Activated CD4-positive, CD25-positive, alpha-beta regulatory T cell treated with anti-CD3 and anti-CD28 coated beads, Interleukin-2, amount 50 U/mL, for 24 hours (primary cell): ENCODE results near the gene CARD19.

Experiments used
- ATAC-seq, 2 donors: fragments of 150-1000 bp; cut with Tn5 transposase; one replicate each; pipeline ENCODE4 v1.10.0; 2021; ENCODE audit warnings: mild to moderate bottlenecking in 1 of 2, moderate library complexity in 1 of 2

CARD19 gene

DNA sequence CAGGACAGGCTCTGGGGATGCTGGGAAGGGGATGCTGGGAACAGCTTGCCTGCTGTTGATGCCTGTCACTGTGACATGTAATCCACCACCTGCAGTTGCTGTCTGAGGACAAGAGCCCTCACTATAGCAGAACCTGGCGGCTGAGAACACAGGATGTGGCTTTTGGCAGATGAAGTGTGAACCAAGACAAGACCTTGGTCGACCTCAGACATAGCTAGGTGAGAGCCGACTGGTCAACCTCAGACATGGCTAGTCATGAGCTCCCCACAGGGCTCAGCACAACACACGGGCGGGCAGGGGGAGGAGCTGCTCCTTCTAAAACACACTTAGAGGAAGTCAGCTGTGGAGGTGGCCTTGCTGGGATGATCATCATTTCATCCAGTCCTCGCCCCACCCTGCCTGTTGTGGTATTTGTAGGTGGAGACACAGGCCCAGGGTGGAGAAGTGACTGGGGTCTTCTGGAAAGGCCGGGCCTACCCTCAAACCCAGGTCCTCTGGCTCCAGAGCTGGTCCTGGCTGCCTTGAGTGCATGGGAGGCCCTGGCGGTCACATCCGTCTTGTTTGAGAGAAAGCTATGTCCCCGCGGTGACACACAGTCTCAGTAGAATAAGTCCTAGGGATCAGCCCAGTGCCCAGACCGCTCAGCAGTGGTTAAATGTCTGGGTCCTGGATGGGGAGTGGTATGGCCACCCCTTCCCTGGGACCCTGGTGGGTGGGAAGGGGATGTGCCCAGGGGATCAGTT is 31.5 kb upstream of the CARD19 start:
- peak; percentile 97 to 98 for ATAC-seq

DNA sequence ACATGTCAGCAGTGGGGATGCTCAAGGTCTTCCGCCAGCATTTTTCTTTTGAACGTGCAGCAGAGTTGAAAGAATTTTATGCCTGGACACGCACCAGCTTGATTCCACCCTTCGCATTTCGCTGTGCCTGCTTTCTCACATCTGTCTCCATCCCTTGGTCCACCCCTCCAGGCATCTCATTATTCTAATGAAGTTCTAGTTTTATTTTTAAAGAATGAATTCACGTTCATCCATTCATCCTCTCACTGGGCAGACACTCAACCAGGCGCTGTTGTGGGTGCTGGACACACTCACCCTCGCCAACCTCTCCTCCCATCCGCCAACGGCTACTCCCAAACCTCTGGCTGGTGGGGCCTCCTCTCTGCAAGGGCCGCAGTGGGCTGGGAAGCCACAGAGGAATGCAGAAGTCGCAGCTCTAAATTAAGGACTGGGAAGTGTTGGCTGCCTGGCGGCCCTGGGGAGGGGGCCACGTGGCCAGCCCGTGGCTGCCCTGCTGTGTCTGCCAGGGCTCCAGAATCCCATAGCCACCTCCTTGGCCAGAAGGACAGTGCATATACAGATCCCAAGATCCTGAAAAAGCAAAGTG is 30.8 kb upstream of the CARD19 start:
- ATAC-seq: no peak

DNA sequence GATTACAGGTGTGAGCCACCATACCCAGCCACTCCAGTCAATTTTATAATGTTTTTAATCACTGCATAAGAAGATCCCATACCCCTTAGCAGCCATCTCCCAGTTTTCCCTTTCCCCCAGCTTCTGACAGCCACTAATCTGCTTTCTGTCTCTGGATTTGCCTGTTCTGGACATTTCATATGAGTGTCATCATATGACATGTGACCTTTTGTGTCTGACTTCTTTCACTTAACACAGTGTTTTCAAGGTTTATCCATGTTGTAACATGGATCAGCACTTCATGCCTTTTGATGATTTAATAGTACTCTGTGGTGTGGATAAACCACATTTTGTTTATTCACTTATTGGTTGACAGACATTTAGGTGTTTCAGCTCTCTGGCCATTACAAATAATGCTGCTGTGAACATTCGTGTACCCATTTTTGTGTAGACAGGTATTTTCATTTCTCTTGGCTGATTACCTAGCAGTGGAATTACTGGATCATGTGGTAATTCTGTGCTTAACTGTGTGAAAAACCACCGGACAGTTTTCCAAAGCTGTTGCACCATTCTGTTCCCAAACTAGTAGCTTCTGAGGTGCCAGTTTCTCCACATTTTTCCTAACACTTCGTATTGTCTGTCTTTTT is 28.9 kb upstream of the CARD19 start:
- no peak for ATAC-seq

DNA sequence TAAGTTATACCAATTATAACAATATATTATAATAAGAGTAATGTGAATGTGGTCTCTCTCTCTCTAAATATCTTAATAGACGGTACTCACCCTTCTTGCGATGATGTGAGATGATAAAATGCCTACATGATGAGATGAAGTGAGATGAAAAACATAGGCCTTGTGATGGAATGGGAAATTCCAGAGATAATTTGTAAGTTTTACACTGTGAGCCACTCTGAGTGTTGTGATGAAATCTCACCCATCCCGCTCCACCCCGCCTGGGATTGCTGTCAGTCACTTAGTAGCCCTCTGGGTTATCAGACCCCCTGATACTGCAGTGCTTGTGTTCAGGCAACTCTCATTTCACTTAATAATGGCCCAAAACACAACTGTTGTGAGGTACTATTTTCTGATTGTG is 27.1 kb upstream of the CARD19 start:
- no peak for ATAC-seq

DNA sequence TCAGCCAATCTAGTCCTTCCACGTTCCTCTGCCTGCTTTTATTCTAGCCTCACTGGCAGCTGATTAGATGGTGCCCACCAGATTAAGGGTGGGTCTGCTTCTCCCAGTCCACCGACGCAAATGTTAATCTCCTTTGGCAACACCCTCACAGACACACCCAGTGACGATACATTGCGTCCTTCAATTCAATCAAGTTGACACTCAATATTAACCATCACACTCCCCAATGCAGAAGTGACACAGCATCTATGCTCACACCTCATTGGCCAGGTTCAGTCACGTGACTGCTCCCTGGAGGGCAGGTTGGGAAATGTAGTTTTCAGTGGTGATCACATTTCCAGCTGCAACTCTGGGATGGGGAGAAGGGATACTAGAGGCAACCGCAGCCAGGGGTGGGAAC is 24.6 kb upstream of the CARD19 start:
- no peak for ATAC-seq

DNA sequence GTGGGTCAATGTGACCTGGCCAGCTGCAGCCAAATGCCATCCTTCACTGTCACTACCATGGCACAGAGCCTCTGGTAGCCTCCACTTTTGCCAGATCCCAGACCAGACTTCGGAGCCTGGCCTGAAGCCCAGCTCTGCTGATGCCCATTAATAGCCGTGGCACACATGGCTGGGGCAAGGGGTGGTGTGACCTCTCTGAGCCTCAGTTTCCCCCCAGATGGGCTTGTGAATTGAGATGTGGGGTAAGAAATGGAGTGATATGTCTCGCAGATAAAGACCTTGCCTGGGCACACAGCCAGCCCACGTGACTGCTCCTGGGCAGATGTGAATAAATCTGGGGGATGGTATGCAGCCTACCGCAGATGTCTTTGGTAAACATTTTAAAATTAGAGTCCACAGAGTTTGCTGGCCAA is 23.6 kb upstream of the CARD19 start:
- no peak for ATAC-seq

DNA sequence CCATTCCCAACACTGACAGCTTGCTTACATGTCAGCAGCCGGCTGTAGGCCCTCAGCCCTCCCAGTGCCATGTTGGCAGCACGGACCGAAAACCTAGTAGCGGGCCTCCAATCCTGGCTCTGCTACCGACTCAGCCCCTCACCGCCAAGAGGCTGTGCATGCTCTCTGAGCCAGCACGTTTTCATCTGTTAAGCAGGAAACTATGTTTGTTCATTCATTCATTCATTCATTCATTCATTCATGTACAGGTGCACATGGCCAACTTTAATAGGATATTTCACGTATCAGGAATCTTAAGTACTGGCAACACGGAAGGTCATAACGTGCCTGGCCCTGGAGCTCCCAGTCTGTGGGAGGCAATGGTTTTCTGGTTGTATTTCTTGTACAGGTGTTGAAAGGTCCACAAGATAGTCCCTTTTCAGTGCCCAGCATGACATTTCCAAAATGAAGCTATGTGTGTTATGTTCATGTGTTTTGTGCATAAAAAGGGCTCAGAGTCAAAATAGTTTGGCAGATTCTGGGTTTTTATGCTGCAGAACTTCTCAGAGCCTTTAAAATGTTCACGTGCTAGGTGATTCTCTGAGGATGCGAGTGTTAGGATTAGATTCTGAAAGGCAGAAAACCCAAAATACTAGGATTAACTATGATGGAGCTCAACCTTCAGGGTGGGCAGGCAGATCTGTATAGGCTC is 19.8 kb upstream of the CARD19 start:
- ATAC-seq: no peak

DNA sequence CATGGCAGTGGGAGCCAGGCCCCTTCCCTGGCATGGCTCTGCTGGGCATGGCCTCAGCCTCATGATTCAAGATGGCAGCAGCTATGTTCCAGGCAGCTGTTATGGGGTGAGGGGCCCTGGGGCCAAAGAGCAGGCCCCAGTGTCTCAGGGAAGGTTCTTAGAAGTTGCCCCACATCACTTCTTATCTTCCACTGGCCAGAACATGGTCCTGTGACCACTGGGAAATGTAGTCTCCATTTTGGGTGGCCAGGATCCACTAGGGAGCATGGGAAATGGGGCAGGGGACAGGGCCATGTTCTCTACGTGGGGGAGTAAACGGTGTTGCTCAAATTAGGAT is 19.3 kb upstream of the CARD19 start:
- no peak for ATAC-seq

DNA sequence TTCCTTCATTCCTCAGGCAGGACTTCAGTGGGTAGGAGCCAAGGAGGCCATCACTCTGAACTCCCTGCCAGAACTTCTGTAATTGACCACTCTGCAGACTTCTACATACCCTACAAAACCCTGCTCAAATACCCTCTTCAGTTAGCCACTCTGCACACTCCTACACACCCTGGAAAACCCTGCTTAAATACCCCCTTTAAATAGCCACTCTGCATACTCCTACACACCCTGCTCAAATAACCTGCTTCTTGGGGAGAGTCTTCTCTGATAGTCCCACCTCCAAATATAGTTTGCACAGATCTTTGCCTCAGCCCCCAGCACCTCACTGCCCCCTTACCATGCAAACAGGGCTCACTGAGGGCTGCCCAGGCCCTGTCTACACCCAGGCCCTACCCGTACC is 18.6 kb upstream of the CARD19 start:
- ATAC-seq: no peak

DNA sequence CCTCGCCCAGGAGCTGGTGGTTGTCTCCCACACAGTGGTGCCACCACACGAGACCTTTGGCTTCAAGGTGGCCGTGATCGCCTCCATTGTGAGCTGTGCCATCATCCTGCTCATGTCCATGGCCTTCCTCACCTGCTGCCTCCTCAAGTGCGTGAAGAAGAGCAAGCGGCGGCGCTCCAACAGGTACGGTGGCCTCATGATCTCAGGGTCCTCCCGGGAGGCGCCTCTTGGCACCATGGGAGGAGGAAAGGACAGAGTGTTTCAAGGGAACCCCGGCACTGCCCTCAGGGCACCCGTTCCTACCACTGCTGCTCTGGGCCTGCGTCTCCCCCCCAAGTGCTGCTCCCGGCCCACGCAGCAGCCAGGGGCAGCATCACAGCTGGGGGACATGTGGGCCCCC is 18.2 kb upstream of the CARD19 start:
- no peak for ATAC-seq

DNA sequence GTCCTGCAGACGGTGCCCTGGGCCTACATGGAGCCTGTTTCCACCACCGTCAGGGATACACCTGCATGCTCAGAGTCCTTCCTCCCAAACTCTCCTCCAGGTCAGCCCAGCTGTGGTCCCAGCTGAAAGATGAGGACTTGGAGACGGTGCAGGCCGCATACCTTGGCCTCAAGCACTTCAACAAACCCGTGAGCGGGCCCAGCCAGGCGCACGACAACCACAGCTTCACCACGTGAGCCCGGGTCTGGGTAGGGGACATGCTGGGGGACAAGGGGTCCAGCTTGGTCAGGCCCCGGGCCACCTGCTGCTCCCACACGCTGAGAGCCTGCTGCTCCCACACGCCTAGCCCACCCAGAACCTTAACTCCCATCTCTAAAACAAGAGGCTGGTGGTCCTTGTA is 16.6 kb upstream of the CARD19 start:
- ATAC-seq: no peak

DNA sequence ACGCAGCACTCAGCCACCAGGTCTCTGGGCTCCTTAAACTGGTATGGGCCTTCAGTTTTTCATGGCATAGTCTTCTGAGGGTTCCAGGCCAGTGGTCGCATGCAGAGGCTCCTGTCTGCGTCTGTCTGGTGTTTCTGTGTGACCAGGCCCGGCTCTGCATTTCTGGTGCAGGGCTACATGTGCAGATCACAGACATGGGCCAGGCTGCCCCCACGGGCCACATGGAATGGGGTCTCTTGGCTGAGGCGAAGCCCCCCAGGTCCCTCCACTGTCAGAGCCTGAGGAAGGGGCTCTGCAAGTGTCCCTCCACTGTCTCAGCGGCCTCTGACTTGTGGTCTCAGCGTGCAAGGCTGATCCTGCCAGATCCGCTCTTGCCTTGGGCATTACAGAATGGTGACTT is 15.6 kb upstream of the CARD19 start:
- no peak for ATAC-seq

DNA sequence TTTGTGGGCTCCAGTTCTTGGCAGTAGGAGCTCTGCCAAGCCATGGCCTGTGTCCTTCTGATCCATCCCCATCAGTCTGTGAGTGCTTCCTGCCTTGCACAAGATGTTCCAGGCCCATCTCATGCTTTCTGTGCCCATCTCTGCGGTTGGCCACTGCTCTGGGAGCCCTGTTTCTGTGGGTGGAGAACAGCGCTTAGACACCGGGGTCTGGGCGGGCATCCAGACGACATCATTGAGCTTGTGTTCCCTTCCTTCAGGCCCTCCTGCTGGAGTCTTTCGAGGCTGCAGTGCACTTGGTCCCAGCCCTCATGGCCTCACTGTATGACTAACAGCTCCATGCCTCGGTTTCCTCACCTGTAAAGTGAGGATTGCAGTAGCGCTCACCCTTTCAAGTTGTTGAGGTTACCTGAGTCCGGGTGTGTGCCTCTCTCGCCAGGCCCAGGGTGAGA is 14.9 kb upstream of the CARD19 start:
- no peak for ATAC-seq

DNA sequence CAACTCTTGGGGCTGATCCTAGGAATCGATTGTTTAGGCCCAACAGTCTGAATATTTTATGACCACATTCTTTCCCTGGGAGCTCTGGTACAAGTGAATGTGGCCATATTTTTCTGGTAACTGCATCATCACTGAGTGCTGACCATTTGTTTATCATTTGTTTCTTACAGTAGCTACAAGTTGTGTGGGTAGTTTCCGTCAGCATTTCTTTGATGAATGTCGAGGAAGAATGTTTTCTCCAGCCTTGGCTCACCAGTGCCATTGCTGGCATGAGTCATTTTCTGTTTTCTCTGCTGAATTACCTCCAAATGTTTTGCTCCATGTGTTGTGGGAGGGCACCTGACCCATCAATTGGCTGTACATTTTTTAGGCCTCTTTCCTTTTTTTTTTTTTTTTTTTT is 14.1 kb upstream of the CARD19 start:
- ATAC-seq: no peak

DNA sequence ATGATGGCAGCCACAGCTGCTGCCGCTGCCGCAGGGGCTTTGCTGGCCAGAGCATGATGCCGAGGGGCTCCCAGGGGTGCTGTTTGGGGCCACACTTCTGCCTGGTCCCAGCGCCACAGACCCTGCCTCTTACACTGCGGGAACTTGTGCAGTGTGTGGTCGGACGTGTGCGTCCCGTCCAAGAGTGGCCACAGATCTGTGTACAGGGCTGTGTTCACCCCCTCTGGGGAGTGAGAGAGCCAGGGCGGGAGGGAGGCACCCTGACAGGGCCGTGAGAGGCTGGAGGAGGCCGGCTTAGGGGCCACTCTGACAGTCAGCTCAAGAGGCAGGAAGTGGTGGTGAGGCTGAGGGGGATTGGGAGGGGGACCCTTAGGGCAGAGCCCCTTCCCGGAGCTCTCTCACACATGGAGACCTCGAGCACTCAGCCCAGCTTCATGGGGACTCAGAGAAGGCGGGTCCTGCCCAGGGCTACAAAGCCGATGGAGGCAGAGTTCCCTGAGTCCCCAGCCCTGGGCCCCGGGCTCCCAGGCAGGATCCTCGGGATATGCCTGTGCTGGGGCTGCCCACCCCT is 13.1 kb upstream of the CARD19 start:
- ATAC-seq: peak; percentile 27 to 37

DNA sequence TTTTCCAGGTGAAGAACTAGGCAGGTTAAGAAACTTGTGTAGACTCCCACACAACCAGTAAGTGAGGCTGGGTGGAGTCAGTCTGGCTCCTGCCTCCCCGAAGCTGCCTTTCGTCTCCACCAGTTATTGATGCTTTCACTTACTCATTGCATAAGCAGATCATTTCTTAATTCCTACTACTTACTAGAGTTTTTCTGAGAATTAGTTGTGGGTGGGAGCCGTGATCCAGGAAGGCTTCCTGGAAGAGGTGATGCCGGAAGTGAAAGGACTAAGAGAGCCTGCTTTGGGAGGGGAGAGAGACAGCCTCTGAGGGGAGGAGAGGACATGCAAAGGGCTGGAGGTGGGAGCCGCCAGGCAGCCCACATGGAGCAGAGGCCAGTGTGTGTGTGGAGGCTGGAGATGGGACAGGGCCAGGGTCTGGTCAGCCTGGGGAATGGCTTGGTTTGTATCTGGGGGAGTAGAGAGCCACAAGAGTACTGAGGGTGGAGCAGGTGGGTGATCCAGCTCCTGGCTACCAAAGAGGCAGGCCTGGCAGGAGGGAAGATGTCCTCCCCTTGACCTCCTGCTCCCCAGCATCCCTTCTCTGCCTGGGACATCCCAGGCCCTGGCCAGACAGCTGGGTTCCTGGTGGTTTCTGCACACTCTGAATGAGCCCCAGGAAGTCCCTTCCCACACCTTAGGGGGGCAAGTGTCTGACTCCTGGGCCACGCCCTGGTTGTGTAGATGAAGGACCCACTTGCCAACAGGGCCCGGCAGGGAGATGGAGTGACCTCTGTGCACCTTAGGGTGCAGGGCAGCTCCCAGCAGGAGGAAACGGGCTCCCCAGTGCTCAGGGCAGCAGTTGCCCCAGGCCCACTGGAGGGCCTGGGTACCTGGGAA is 12.2 kb upstream of the CARD19 start:
- ATAC-seq: peak; percentile 88 to 90

DNA sequence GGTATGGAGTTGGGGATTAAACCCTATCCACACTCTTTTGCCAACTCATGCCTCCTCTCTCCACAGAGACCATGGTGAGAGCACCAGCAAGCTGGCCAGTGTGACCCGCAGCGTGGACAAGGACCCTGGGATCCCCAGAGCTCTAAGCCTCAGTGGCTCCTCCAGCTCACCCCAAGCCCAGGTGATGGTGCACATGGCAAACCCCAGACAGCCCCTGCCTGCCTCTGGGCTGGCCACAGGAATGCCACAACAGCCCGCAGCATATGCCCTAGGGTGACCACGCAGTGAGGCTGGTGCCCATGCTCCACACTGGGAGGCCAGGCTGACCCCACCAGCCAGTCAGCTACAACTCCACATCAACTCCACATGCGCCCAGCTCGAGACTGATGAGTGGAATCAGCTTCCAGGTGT is 11.5 kb upstream of the CARD19 start:
- no peak for ATAC-seq

DNA sequence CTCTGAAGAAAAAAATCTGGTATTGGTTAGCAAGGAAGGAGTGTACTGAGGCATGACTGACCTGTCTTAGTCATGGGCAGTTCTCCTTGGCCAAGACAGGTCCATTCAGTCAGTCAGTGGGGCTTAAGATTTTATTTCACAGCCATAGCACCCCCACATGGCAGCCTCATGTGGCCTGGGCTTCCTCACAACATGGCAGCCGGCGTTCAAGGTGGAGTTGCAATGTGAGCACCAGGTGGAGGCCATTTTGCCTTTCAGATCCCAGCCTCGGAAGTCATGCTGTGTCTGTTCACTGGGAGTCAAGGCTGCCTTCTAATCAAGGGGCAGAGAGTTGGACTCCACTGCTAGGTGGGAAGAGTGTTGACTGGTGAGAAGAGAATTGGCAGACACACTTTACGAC is 10.3 kb upstream of the CARD19 start:
- no peak for ATAC-seq

DNA sequence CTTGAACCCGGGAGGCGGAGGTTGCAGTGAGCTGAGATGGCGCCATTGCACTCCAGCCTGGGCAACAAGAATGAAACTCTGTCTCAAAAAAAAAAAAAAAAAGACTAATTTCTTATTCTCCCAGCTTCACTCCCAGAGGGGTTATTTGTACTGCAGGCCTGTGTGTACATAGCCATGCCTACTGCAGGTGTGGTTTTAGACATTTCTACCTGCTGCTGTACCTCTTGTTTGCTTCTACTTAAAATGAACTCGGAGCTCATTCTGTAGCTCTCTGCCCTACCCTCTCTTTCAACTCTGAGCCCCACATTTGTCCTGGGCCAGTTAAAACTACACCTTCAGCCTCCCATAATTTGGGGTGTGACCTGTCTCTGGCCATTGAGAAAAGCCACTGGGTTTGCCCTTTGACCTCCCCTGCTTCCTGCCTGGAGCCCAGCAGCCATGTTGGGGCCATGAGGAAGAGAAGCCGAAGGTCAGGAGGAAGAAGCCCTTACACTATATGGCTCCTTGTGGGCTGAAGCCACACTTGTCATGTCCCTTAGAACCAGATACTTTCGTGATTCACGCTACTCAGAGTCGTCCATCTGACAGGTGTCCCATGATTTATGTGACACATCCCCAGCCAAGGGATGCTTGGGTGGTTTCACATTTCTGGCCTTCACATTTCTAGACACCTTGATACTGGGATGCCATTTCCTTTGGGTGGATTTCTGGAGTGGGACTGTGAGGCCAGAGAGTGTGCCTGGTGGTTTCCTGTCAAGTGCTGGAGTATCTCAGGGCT is 9.4 kb upstream of the CARD19 start:
- ATAC-seq: no peak

DNA sequence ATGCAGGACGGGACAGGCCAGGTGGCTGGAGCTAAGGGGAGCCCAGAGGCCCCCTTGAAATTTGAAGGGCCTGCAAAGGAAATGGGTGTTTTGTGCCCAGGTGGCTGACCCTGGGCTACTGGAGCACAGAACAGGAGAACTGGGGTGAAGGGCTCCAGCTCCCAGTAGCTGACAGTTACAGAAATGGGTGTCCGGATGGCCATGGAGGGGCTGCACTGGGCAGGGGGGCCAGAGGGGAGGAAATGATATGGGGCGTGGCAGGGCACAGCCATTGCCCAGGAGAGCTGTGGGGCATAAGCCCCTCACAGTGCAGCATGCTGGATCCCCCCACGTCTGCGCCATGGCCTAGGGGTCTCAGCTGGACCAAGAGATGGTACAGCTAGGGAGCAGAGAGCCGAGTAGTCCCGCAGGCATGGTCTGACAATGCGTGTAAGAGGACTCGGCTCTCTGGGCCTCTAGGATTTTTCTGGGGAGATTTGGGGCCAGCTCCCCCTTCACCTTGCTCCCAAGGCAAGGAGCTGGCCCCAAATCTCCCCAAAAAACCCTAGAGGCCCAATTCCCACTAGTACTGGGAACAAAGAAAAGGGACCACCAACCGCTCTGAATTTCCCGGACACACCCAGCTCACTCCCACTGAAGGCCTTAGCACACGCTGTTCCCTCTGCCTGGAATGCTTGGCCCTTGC is 7.9 kb upstream of the CARD19 start:
- no peak for ATAC-seq

DNA sequence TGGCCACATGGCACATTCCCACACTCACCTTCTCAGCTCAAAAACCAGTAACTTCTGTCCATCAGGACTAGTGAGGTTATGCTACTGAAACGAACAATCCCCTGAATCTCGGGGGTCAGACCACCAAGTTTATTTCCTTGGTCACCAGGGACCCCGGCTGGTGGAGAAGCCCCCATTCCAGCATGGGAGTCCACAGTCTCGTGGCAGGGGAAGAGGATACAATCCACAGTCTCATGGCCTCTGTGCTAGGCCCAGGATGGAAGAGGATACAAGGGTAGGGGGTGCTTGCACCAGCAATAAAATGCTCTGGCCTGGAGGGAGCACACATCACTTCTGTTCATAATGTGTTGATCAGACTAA is 7.4 kb upstream of the CARD19 start:
- no peak for ATAC-seq
